Measurements from ENCODE around the gene MAN1A1.
A peak's percentile ranks its signal among the peaks of the same experiment; 100 is the strongest.

The MAN1A1 gene

GRCh38 chr6:119348748-119349360 is 707 bp downstream of the MAN1A1 start:
- no peak for TF ChIP-seq EZH2 (IDR thresholded peaks at IDR 0.05)
- TF ChIP-seq FOXP2 (optimal IDR thresholded peaks at IDR 0.05; ENCODE audit: control extremely low read depth, extremely low read length, insufficient read depth), result no peak
- TF ChIP-seq POLR2AphosphoS5 (IDR thresholded peaks at IDR 0.05; ENCODE audit: borderline replicate concordance, low read depth, low read length), result no peak
- Histone ChIP-seq H3K4me3 (peak overlapping the region; percentile 93), H3K27ac (no peak overlapping the region)

DNA sequence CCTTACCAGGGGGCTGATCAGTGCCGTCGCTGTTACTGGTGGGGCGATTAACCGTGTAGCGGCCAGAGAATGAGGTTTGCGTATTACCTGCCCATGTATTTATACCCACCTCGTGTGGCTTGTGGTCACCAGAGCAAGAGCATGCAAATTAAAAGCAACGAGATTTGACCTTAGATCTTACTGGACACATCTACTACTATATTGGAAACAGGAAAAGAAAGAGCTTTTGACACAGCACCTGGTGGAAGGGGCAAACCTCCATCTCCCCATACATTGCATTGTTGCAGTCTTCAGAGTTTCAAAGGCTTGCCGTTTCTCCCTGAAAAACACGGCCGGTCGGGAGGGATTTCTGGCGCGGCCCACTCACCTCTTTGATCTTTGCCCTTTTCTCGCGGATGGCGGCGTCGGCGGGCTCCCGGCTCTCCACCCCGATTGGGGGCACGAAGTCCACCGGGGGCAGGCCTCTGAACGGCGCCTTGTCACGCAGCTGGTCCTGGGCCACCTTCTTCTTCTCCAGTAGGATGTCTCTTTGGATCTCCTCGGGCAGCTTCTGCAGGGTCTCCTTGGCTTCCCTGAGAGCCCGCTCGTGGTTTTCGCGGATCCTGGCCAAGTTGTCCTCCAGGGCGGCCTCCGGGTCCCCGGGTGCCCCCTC is 1.3 kb downstream of the MAN1A1 start:
- Histone ChIP-seq H3K4me3 (peak overlapping the region; percentile 93), H3K9me3 (ENCODE audit: low read depth, low read length) (no peaks in the 10 kb centered on the region), H3K36me3 (ENCODE audit: insufficient read depth, low read length) (no peaks in the 10 kb centered on the region), H3K27ac (no peak overlapping the region), H3K9ac (ENCODE audit: insufficient read length) (no peak overlapping the region)
- TF ChIP-seq EZH2 (IDR thresholded peaks at IDR 0.05) (no peak), POLR2AphosphoS5 (IDR thresholded peaks at IDR 0.05; ENCODE audit: borderline replicate concordance, low read depth, low read length) (no peak), FOXP2 (optimal IDR thresholded peaks at IDR 0.05; ENCODE audit: control extremely low read depth, extremely low read length, insufficient read depth) (no peak)
- no peak for DNase-seq (ENCODE audit: low read depth, low spot score)

More at GRCh38 chr6:119348748-119349360, 707 bp downstream of the MAN1A1 start:
- DNase-seq (ENCODE audit: low read depth, low spot score), result no peak
- no peaks in the 10 kb centered on the region for H3K36me3 ChIP-seq (ENCODE audit: insufficient read depth, low read length)
- no peaks in the 10 kb centered on the region for H3K9me3 ChIP-seq (ENCODE audit: low read depth, low read length)
- peak overlapping the region; percentile 5 for H3K9ac ChIP-seq (ENCODE audit: insufficient read length)

DNA sequence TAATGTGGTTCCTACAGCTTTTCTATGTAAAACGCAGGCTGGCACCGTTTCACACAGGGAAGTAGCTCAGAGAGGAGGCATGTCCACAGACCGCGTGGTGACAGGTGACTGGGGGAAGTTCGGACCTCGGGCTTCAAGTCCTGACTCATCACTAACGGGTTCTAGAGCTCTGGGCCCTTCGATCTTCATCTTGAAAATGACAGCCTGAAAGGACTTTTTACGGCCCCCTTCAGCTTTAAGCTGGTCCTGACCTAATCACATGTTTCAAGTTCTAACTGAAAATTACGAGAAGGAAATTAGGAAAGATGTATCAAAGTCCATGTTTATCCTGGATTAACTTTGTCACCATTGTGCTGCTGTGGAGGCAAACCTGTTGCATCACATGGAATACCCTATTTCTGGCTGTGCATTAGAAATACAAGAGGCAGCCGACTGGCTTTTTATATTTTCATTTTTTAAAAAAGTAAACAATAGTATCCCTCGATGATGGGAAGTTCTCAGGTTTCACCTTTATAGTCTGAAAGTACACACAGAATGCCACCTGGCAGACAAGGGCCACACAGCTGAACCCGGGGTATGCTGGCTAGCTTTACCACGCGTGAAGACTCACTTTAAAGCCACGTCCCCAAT is 2.0 kb downstream of the MAN1A1 start:
- no peaks in the 10 kb centered on the region for H3K36me3 ChIP-seq (ENCODE audit: insufficient read depth, low read length)
- H3K27ac ChIP-seq, result no peak overlapping the region
- DNase-seq (ENCODE audit: low read depth, low spot score), result no peak
- TF ChIP-seq EZH2 (IDR thresholded peaks at IDR 0.05) (no peak), FOXP2 (optimal IDR thresholded peaks at IDR 0.05; ENCODE audit: control extremely low read depth, extremely low read length, insufficient read depth) (no peak), POLR2AphosphoS5 (IDR thresholded peaks at IDR 0.05; ENCODE audit: borderline replicate concordance, low read depth, low read length) (no peak)
- H3K9ac ChIP-seq (ENCODE audit: insufficient read length), result no peak overlapping the region
- no peaks in the 10 kb centered on the region for H3K9me3 ChIP-seq (ENCODE audit: low read depth, low read length)
- no peak overlapping the region for H3K4me3 ChIP-seq

- Histone ChIP-seq H3K9me3 (ENCODE audit: low read depth, low read length) (no peaks in the 10 kb centered on the region), H3K9ac (ENCODE audit: insufficient read length) (no peak overlapping the region), H3K36me3 (ENCODE audit: insufficient read depth, low read length) (no peaks in the 10 kb centered on the region), H3K4me3 (no peak overlapping the region), H3K27ac (no peak overlapping the region)
- TF ChIP-seq POLR2AphosphoS5 (IDR thresholded peaks at IDR 0.05; ENCODE audit: borderline replicate concordance, low read depth, low read length), result no peak
- no peak for TF ChIP-seq EZH2 (IDR thresholded peaks at IDR 0.05)
- TF ChIP-seq FOXP2 (optimal IDR thresholded peaks at IDR 0.05; ENCODE audit: control extremely low read depth, extremely low read length, insufficient read depth), result no peak
- DNase-seq (ENCODE audit: low read depth, low spot score), result no peak
Observed at GRCh38 chr6:119346936-119347335, 2.6 kb downstream of the MAN1A1 start.

GRCh38 chr6:119346450-119346849 is 3.1 kb downstream of the MAN1A1 start:
- H3K27ac ChIP-seq, result no peak overlapping the region
- TF ChIP-seq POLR2AphosphoS5 (IDR thresholded peaks at IDR 0.05; ENCODE audit: borderline replicate concordance, low read depth, low read length), result no peak
- no peak for TF ChIP-seq EZH2 (IDR thresholded peaks at IDR 0.05)
- TF ChIP-seq FOXP2 (optimal IDR thresholded peaks at IDR 0.05; ENCODE audit: control extremely low read depth, extremely low read length, insufficient read depth), result no peak
- no peak overlapping the region for H3K9ac ChIP-seq (ENCODE audit: insufficient read length)
- H3K9me3 ChIP-seq (ENCODE audit: low read depth, low read length), result no peaks in the 10 kb centered on the region
- no peak for DNase-seq (ENCODE audit: low read depth, low spot score)
- no peaks in the 10 kb centered on the region for H3K36me3 ChIP-seq (ENCODE audit: insufficient read depth, low read length)
- no peak overlapping the region for H3K4me3 ChIP-seq

- no peak overlapping the region for H3K9ac ChIP-seq (ENCODE audit: insufficient read length)
- no peaks in the 10 kb centered on the region for H3K36me3 ChIP-seq (ENCODE audit: insufficient read depth, low read length)
- H3K27ac ChIP-seq, result no peak overlapping the region
- TF ChIP-seq POLR2AphosphoS5 (IDR thresholded peaks at IDR 0.05; ENCODE audit: borderline replicate concordance, low read depth, low read length), result no peak
- TF ChIP-seq FOXP2 (optimal IDR thresholded peaks at IDR 0.05; ENCODE audit: control extremely low read depth, extremely low read length, insufficient read depth), result no peak
- TF ChIP-seq EZH2 (IDR thresholded peaks at IDR 0.05), result no peak
- no peak overlapping the region for H3K4me3 ChIP-seq
- no peaks in the 10 kb centered on the region for H3K9me3 ChIP-seq (ENCODE audit: low read depth, low read length)
- DNase-seq (ENCODE audit: low read depth, low spot score), result no peak
Observed at GRCh38 chr6:119345114-119345513, 4.4 kb downstream of the MAN1A1 start.

DNA sequence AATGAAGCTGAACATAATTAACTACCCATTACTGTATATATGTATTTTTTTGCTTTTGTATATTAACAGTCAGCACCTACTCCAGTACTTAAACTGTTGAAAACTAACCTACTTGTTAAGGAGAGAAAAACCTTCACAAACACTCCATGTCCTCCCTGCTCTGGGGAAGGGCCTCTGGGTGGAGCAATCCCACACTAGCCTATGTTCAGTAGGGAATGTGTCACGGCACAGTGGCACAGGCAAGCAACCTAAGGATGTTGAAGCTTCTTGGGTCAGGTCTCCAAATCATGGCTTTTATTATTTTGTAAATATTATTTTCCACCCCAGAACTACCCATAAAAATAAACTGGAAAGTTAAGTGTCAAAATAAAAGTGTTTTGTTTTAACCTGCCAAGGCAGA is 5.3 kb downstream of the MAN1A1 start:
- no peak overlapping the region for H3K27ac ChIP-seq
- H3K9me3 ChIP-seq (ENCODE audit: low read depth, low read length), result no peaks in the 10 kb centered on the region
- H3K9ac ChIP-seq (ENCODE audit: insufficient read length), result no peak overlapping the region
- DNase-seq (ENCODE audit: low read depth, low spot score), result no peak
- H3K36me3 ChIP-seq (ENCODE audit: insufficient read depth, low read length), result no peaks in the 10 kb centered on the region
- no peak overlapping the region for H3K4me3 ChIP-seq
- TF ChIP-seq FOXP2 (optimal IDR thresholded peaks at IDR 0.05; ENCODE audit: control extremely low read depth, extremely low read length, insufficient read depth), result no peak
- no peak for TF ChIP-seq EZH2 (IDR thresholded peaks at IDR 0.05)
- TF ChIP-seq POLR2AphosphoS5 (IDR thresholded peaks at IDR 0.05; ENCODE audit: borderline replicate concordance, low read depth, low read length), result no peak

DNA sequence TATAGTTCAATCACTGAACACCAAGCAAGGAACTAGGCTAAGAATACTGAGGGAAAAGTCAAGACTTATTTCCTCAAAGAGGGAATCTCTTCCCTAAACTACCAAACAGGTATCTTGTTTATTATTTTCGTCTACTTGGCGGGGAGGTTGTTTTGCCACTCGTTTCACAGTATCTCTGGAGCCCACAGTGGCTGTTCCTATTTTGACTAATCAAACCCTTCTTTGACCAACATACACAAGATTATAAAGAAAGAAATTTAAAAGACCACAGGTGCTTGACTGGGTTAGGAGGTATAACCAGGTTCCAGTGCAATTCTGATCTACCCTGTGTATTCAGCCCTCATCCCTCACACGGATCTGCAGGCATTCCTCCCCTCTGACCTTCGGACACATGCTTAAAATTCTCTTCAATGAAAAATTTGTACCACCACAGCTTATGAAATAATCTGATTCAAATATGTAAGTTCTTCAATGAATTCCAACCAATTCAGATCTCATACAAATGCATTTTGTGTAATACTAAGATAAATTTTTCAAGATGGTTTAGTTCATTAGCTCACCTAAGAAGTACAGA is 5.9 kb downstream of the MAN1A1 start:
- Histone ChIP-seq H3K36me3 (ENCODE audit: insufficient read depth, low read length) (no peaks in the 10 kb centered on the region), H3K4me3 (no peak overlapping the region)
- DNase-seq (ENCODE audit: low read depth, low spot score), result no peak

More for the DNA sequence above, 5.9 kb downstream of the MAN1A1 start:
- no peak for TF ChIP-seq FOXP2 (optimal IDR thresholded peaks at IDR 0.05; ENCODE audit: control extremely low read depth, extremely low read length, insufficient read depth)
- TF ChIP-seq EZH2 (IDR thresholded peaks at IDR 0.05), result no peak
- no peak for TF ChIP-seq POLR2AphosphoS5 (IDR thresholded peaks at IDR 0.05; ENCODE audit: borderline replicate concordance, low read depth, low read length)
- Histone ChIP-seq H3K9me3 (ENCODE audit: low read depth, low read length) (no peaks in the 10 kb centered on the region), H3K9ac (ENCODE audit: insufficient read length) (no peak overlapping the region), H3K27ac (no peak overlapping the region)

All from SK-N-MC (cell line).